GM19467 (cell line): Measurements from ENCODE around the gene TNS1.

Source experiments
- ATAC-seq: cut with Tn5 transposase; IDR thresholded peaks from one replicate; pipeline ENCODE4 v1.9.1; 2021; ENCODE audit warnings: mild to moderate bottlenecking, moderate library complexity; ENCODE audit not compliant: unreplicated experiment

Gene TNS1

GRCh38 chr2:217835931-217836891 is 166.6 kb downstream of the TNS1 start:
- ATAC-seq: no peak

GRCh38 chr2:217834744-217835513 is 167.9 kb downstream of the TNS1 start:
- ATAC-seq: no peak

DNA sequence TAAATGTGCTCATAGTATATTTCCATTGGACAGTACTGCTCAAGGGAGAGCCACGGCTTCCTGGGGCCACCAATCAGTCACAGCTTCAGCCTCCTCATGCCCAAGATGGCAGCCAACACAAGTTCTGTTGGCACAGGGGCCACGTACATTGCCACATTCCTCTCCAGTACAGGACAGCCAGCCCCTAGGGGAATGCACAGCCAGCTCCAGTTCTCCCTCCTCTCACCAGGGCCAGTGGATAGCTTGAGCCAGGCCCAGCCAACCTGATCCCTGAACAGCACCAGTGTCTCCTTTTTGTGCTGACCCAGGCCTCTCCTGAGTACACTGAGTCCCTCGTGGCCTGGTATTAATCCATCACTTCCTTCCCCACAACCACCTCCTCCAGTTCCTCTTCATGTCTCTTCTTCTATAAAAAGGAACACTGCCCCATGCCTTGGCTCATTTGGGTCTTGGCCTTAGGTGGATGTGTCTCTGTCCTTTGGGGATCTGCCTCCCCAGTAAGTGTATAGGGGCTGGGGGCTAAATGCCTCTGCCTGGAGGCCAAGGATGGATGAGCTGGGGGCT is 168.7 kb downstream of the TNS1 start:
- ATAC-seq: no peak

DNA sequence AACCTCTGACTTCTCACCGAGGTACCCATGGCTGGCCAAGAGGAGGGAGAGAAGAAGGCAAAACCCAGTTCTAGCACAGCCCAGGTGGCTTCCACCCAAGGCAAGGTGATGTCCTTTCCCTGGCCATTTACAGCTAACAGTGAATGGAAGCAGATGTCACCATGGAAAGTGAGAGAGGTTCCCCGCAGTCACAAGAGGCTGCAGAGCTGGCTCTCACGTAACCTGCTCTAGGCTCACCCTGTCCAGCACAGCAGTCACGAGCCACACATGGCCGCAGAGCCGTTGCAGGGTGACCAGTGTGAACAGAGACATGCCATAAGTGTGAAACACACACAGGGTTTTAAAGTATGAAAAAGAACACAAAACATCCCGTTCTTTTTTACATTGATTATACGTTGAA is 169.4 kb downstream of the TNS1 start:
- ATAC-seq: no peak

DNA sequence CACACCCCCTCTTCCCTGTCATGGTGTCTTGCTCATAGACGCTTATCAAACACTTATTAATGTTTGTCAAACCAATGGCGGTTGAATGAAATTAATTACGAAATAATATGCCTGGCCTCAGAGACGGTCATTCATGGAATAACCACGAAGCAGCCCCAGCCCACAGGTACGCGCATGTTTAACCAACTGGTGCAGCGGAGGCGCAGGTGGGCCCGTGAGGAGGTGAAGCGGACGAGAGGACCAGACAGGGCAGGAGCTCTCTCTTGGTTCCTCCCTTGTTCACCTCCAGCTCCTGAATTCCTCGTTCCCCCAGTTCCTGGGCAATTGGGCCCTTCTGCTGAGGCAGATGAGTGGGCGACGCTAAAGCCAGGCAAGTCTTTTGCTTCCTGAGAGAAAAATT is 169.8 kb downstream of the TNS1 start:
- no peak for ATAC-seq

DNA sequence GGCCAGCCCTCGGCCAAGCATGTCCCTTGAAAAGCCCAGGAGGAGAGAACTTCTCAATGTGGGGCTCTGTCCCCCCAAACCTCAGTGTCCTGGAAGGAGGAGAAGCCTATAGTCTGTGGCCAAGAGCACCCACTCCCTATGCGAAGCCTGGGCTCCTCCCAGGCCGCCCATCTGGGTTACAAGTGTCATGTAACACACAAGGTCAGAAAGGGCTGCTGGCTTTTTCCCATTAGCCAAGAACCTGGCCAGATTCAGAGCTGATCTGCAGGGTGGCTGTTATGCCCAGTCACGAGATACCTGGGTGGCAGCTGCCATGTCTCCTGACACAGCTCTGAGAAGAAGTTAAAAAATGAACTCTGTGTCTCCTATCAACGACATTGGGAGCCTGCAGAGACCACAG is 170.7 kb downstream of the TNS1 start:
- ATAC-seq: no peak

DNA sequence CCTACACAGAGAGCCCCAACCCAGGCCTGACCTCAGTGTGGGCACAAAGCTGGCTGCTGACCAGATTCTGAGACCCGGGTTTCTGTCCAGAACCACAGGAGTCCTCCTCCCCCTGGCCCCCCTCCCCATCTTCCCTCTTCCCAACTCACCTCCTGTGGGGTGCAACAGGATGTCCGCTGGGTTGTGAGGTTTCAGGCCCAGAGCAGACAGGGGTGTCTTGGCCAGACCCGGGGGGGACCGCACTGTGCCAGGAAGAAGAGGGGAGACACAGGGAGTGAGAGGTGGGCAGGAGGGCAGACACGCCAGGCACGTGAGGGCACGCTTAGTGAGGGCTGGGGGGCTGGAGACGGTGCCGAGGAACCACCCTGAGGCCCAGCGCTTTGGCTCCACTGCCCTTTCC is 171.5 kb downstream of the TNS1 start:
- ATAC-seq: no peak

DNA sequence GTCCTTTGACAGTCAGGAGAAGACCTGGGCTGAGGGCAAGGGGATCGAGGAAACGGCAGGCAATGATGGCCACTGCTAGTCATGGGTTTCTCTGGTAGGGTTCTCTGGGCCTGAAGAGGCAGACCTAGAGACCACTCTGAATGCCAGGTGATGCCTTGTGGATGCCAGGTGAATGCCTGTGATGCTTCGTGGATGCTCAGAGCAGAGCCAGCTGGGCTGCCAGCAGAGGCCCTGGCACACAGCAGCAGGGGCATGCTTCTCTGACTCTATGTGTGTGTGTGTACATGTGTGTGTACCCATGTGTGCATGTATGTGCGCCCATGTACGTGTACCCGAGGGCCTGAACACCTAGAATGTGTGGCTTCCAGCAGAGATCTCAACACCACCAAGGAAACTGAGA is 172.0 kb downstream of the TNS1 start:
- no peak for ATAC-seq

DNA sequence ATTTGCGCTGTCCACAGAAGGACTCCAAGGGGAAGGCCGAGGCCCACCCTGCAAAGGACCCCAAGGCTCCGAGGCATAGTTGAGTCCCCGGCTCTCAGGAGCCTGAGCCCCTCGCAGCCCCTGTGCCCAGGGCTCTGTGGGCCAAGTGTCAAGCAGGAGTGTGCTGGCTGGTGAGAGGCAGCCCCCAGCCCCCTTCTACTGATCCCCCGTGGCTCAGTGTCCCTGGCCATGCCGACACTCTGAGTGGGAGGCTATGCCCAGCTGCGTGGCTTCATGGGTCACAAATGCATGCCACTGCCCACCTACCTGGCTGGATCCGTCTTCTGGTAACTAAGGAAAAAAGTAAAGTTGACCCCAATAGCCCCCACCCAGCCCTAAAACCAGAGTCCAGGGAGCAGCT is 172.7 kb downstream of the TNS1 start:
- ATAC-seq: no peak

DNA sequence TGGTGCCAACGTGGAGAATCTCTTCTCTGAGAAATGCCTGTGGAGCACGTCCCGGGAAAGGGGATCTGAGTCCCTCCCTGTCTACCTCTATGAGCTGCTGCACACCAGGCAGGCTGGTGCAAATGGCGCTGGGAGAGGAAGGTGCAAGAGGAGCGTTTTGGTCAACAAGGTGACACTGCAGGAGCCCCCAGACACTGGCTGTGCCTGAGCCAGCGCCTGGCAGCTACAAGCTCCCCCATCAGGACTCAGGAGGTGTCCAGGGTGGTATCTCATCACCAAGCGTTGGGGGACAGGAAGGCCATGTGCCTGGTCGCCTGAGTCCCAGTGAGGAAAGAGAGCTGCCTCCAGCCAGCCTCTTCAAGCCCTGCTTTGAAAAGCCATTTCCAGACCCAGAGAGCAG is 173.4 kb downstream of the TNS1 start:
- no peak for ATAC-seq

DNA sequence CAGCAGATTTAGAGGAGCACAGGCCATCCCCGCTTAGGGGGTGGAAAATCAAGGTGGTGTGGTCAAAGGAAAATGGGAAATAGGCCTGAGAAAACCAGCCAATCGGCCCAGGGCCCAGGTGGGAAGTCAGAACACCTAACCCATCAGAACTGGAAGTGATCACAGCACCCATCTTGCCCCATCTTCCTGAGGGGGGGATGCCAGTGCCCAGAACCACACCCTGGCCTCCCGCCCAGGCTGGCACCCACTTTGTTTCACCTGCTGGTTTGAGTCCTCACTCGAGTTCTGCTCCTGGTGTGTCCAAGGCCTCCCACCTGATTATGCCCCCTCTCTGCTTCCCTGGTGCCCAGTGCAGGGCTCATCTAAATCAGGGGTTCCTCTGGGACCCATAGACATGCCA is 174.5 kb downstream of the TNS1 start:
- ATAC-seq: no peak

GRCh38 chr2:217827430-217828201 is 175.2 kb downstream of the TNS1 start:
- no peak for ATAC-seq

- ATAC-seq: no peak
These were observed 175.8 kb downstream of the TNS1 start for GRCh38 chr2:217826991-217827390.

GRCh38 chr2:217826520-217826919 is 176.3 kb downstream of the TNS1 start:
- no peak for ATAC-seq

DNA sequence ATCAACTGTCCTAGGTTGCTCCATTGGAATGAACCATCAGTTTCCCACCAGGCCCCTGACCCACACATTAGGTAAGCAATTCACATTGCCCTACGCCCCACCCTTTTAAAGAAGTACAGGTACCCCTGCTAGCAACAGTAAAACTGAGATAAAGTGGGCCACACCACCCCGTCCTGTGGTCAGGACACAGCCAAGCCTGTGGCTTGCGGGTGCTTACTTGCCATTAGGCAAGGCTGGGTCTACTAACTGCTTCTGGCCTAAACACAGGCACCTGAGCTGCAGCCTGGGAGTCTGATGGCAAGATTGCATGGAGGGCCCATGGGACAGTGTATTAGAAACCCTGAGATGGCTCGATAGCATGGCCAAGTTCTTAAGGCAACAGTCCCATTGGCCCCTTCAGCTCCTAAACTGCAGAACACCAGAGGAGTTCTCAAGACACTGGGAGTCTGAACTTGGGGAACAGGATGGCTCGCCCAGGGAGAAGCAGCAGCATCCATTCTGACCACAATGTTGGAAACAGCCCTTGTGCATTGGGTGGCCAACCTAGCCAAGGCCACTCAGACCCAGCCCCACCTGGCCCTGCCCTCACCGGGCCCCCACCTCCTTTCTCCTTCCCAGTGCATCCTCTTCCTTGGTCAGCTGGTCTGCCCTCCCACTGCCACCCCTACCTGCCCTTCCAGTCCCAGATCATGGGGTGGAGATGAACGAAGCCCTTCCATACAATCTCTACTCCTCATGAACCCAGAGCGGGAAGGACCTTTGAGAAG is 177.1 kb downstream of the TNS1 start:
- no peak for ATAC-seq

DNA sequence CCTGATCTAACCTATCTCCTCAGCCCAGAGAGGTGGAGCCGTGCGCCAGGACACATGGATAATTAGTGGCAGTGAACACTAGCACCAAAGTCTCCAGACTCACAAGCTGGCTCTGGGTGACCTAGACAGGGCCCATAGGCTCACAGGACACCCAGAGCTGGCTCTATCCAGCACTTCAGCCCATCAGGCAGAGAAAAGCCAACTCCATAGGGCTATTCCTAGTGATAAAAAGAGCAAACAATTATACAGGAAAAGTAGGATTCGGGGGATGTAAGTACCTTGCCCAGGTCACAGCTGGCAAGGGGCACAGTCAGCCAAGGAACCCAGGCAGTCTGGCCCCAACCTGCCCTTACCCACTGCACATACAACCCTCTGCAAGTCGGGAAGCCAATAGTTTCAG is 178.6 kb downstream of the TNS1 start:
- no peak for ATAC-seq

- ATAC-seq: no peak
These were observed 179.2 kb downstream of the TNS1 start for GRCh38 chr2:217823626-217824025.

DNA sequence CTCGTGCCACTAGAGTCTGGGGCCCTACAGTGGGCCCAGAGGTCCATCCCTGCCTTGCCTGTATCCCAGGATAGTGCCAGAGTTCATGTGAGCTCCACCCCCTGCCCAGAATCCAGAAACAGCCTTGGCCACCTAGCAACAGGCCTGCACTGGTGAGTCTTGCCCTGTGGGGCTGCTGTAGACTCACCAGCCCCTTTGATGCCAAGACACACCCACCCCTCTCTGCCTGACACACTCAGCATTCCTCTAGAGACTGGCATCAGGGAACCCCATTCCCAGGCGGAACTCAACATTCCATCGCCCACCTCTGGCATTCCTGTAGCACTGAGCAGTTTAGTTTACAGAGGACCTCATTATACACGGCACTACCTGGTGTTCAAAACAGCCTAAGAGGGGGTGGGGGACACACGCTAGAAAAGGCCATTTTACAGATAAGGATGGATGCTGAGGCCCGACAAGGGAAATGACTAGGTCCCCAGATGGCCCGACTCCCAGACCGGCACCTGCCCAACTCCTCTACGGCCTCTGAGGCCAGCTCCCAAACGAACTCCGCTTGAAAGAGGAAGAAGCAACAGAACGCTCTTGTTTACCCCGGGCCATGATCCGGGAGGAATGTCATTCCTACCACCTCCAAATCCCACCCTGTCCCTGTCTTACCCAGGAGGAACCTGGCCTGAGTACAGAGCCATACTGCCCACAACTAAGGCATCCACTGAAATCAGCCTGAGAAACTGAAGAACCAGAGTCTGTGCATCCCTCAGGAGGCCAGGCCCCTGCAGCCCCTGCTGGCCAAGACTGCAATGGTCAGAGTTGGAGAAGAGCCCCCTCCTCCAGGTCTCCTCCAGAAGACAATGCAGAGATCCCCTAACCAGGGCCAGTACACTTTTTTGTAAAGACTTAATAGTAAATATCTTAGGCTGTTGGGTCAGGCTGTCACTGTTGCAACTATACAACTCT is 180.2 kb downstream of the TNS1 start:
- ATAC-seq: no peak

DNA sequence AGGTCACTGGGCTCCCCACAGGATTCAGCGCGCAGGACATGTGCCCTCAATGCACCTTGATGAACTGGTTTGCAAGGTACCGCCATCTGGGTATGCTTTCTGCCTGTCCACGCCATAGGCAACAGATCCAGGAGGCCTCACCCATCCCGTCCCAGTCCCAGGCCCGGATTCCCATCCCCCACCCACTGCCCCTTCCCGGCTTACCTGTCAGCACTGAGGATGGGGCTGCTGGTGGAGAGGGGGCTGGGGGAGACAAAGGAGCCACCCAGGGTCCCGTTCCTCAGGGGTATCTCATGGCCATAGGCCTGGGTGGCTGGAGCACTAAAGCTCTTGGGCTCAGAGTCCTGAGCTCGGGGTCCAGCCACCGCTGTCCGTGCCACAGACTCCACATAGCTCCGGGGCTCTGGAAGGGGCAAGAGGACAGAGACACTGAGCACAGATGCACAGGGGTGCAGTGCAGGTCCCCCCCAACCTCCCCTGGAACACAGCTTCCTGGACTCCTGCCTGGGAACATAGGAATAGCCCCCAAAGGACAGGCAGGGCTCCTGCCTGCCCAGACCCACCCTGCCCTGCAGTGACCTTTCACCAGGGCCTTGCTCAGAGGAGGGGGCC is 181.2 kb downstream of the TNS1 start:
- no peak for ATAC-seq
